ENCODE results near the gene STEAP3.

- TF ChIP-seq EZH2 (optimal IDR thresholded peaks at IDR 0.05; ENCODE audit: low read depth, low read length) (no peak), CTCF (IDR thresholded peaks at IDR 0.05; ENCODE audit: low read length) (no peak)
Observed at GRCh38 chr2:119184512-119184911, 39.1 kb upstream of the STEAP3 start.
